GM18858 (cell line): ENCODE results near the gene LBH.

ENCODE experiments used
- ATAC-seq: cut with Tn5 transposase; IDR thresholded peaks from one replicate; pipeline ENCODE4 v1.9.1; 2021; ENCODE audit not compliant: unreplicated experiment

The LBH gene

DNA sequence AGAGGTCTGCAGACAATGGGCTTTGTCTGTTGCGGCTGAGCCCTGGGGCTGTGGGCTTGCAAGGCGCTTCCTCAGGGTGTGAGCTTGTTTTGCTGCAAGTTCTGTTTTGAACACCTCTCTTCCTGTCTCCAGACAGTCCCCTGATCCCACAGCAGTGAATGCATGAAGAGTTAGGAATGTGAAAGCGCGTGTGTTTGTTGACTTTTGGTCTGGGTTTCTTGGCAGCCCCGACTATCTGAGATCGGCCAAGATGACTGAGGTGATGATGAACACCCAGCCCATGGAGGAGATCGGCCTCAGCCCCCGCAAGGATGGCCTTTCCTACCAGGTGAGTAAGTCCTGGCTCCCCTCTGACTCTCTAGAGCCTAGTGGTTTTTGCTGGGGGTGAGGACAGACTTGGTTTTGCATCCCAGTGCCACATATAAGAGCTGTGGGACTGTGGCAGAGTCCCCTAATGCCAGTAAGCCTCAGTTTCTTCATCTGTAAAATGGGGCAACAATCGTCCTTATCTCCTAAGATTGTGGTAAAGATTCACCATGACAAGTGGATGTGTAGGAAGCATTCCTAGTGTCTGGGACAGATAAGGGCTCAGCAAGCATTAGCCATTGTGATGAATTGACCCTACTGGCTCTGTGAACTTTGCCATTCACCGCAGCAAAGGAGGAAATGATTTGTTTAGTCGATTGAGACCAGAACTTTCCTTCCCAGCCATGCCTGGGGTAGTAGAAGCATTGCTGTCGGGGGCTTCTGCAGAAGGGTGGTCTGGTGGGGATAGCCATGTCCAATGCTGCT lies 3.0 kb downstream of the LBH start:
- no peak for ATAC-seq

DNA sequence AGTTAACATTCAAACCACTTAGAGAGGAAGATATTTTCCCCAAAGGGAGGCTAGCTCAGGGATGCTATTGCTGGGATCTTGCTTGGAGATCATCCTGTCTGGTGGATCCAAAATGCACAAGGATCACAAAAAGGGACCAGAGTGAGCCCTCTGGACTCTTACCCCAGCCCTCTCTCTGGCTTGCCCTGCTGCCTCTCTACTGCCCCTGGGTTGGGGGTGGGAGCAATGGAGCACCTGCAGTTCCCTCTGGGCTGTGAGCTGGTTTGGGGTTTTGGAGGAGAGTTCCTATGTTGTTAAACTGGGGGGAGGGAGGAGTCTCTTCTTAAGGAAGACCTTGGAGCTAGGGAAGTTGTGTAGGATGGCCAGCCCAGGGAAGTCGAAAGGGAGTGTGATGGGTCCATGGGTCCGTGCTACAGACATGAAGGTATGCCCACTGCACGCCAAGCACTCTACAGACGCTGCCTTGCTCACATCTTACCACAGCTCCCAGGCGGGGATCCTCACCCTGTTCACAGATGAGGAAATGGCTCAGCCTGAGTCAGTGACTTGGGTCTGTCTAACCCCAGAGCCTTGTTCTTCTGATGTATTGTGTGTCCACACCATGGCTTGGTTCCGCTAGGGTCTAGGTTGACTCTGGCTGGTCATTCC lies 3.8 kb downstream of the LBH start:
- no peak for ATAC-seq

DNA sequence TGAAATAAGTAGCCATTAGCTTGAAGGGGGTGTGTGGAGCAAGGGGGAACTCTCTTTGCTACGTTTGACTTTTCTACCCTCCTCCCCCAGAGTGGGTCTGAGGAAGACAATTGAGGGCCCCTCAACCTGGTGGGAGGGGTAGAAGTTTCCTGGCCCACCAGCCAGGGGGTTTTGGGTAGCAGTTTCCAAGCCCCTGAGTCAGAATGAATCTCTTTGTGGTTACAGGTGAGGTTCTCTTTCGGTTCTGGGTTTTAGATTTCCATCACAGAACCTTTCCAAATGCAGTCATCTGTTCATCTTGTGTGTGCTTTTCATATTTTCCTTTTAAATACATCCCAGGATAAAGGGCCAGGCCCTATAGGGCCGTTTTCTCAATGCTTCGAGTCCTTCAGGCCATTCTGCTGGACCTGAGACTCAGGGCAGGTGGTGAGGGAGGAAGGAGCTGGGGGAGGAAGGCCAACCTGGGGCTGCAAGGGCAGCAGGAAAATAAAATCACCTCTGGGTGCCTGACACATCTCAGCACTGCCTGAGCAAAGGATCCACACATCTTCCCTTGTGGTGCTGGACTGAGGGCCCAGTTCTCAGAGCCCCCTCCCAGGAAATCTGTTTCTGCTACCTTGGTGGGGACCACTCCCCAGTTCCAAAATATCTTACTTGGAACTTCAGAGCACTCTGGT lies 4.7 kb downstream of the LBH start:
- ATAC-seq: no peak

DNA sequence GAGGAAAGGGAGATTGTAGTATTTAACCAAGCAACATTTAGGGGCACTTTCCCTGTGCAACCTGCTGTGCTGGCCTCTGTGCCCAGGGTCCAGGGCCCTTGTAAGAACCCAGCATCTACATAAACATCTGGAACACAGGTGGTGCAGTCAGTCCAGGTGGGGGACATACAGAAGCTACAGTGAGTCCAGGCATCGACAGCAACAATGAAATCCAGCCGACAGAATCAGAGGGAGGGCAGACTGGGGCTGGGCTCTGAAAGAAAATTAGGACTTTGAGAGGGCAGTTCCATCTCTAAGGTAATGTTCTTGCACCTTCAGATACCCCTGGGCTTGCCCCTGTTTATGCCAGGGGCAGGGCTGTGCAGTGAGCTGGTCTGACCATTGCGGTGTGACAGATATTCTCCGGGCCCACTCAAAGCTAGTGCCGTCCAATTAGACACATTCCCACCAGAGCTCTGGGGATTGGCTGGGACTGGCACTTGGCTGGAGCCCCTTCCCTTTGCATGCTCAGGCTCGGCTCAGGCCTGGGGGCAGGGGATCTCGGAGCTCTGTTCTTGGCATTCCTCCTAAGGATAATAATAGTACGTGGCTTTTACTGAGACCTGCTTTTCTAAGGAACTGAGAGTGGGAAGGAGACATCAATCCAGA lies 5.4 kb downstream of the LBH start:
- ATAC-seq: no peak

DNA sequence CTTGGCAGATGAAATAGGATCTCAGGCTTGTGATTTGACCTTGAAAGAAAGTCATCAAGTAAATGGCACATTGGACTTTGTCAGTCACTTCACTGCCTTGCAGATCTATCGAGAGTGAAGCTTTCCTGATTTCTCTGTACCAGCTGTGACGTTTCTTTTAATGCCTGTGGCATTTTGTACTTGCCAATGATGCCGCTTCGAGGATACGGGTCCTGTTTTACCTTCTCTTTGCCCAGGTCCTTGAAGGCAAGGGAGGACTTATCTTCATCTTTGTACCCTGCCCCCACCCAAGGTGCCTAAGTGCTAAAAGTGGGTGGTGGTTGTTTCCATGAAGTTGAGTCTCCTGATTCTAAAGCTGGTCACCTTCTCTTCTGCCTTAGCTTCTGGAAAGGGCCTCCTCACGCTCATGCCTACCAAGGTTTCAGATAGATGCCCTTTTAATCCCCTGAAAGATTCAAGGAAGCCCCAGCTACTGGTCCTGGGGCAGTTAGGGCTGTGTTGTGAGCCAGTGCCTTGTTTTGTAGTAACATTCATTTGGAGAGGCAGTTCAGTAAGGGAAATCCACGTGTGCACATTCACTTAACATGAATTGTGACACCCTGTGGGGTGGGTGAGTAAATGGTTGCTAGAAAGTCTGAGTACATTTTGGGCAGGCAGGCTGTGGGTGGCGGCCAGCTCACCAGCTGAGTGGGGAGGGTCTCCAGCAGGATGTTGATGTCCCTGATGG lies 6.1 kb downstream of the LBH start:
- ATAC-seq: no peak

DNA sequence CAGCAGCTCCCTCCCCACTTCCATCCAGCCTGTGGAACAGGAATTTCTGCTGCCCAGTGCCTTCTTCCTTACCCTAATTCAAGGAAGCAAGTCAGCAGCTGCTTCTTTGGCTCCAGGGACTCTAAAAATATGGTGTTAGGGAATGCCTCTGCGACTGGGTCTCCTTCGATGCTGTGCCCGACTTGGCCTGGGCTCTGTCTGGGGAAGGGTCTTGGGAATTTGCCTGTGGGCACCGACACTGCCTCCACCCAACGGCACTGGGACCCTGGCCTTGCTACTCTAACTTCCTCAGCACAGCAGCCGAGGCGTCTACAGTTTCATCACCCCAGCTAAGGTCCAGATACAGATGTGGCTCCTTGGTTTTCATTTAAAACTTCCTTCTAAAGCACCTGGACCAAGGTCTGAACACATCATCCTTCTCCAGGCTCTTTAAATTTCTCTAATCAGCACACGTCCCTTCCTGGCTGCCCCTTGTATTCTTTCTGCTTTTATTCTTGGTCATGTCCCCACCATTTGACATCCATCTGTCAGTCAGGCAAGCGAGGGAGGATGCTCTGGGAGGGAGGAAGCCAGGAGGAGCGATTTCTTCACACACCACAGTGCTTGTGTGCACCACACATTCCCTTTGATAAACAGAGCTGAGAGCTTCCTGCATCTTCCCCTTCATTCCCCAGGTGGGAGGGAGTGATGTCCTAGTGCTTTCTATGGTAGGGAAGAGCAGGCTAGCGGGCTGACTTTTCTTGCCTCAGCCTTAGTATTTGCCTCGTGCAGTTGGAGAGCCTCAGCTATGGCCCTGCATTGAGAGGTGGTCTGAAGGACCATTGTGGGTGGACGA lies 6.8 kb downstream of the LBH start:
- ATAC-seq: no peak

DNA sequence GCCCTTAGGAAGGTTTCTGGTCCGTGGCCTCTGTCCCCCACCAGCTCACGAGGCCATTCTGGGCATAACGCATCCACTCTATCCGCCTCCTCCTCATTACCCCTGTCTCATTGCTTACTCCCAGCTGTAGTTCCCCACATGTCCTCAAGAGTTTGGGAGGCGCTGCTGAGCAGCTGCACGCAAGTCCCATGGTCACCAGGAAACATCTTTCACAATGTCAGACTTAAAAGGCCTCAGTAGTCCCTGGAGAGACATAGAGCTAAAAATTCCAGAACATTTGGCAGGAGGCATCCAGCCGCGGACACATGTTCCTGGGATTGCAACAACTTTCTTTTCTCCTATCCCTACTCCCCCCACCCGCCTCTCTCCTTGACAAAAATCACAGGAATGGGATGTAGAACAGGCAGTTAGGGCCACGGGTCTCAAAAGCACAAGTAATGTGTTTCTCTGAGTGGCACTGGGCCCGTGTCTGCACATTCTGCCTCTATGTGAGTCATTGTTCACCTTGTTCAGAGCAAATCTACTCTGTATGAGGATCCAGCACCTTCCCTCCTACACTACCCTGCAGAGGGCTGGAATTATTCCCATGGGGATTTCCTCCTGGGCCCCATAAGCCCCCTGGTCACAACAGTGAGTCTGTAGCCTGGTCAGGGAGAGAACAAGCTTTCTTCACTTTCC lies 8.1 kb downstream of the LBH start:
- ATAC-seq: no peak

DNA sequence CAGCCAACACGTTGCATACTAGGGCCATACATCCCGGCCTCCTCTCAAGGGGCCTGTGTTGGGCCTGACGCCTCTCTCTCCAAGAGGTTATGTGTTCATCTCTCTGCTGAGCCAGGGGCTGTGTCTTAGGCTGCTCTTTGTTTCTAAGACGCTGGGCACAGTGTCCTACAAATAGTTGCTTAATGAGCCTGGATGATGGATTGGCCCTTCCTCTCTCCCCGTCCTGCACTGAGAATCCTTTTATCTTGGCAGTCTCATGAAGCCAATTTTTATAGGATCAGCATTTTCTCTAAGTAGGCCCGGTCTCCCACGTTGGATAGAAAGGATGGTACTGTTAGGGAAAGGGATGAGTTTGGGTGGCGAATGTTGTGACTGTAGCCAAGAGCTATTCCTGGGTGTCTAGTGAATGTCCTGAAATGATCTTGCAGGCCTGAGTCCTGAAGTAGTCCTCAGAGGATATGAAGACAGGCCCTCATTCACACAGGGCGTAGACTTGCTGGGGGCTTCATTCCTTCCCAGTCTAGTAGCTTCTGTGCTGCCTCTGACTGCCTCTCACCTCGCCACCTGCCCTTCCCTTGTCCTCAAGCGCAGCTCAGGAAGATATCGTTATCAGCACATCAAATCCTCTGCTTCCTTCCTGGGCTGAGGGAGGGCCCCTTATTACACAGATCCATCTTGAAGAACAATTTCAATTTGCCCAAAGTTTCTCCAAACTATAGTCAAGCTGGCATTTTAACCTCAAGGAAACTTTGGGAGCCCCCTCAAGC lies 8.8 kb downstream of the LBH start:
- no peak for ATAC-seq

DNA sequence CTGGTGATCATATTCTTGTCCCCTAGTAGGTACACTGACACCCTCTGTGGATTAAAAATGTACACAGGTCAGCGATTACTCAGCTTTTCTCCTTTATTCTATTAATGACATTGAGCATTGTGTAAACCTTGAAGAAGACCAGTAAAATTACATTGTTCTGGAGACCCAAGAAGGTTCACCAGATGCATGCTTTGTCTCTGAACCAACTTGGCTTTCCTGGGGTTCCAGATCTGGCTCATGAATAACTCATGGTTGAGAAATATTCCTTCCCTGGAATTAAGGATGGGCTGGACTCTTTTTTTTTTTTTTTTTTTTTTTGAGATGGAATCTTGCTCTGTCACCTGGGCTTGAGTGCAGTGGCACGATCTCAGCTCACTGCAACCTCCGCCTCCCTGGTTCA lies 11.9 kb downstream of the LBH start:
- no peak for ATAC-seq

DNA sequence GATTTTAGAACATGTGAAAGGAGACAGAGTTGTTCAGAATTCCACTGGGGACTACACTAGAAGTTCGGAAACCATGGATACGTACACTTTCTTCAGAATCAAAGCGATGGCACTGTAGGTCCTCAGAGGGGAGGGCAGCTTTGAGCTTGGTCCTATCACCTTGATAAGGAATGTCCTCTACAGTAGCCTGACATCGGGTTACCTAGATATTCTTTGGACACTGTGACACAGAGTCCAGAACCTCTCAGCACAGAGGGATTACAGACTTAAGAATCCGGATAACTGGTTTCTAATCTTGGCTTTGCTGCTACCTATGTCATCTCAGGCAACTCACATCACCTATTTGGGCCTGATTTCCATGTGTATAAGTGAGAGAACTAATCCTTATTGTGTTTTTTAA lies 14.0 kb downstream of the LBH start:
- no peak for ATAC-seq

DNA sequence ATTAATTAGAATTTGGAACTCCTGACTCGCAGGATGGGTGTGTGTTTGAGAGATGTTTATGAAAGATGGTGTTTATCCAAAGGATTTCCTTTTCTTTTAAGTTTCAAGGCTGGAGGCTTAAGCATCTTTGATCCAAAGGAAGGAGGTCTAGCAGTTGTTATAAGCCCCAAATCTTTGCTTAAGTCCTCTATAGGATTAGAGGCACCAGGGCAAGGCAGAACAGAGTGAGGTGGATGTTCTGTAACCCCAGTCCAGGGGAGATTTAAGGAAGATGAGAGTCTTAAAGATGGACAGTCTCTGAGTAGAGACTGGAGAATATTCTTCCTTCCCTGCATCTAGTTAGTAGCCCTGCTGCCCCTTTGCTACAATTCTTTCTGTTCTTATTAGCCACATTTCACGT lies 17.5 kb downstream of the LBH start:
- ATAC-seq: no peak

DNA sequence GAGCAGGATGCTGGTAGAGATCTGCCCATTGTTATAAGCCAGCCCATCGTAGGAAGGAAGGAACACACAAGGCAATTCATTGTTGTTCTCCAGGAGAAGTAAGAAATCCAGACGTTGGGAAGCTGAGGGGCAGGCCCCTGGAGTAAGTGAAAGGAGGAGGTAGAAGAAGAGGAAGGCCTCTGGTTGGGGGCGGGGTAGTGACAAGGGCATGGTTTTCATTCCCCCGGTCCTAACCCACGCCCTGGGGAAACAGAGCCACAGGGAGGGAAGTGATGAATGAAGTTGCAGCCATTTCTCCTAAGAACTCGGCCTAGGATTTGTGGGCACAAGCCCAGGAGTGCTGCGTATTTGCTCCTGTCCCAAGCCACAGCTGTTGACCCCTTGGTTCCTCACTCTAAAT lies 18.0 kb downstream of the LBH start:
- ATAC-seq: no peak

DNA sequence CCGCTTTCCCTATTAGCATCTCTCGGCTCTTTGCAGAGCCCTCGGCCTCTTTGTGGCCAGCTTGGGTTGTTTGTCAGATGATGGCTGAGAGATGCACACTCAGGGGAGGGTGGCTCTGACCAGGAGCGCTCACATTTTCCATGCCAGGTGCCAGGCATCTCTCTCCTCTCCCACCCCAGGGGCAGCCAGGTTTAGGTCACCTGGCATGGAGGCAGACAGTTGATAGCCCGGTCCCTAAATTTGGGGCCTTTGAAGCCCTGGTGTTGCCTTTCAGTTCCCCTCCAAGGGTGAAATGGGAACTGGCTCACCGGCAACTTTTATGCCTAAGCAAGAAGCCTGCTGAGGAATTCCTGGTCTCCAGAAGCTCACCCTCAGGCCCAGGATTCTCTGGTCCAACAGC lies 19.1 kb downstream of the LBH start:
- no peak for ATAC-seq

DNA sequence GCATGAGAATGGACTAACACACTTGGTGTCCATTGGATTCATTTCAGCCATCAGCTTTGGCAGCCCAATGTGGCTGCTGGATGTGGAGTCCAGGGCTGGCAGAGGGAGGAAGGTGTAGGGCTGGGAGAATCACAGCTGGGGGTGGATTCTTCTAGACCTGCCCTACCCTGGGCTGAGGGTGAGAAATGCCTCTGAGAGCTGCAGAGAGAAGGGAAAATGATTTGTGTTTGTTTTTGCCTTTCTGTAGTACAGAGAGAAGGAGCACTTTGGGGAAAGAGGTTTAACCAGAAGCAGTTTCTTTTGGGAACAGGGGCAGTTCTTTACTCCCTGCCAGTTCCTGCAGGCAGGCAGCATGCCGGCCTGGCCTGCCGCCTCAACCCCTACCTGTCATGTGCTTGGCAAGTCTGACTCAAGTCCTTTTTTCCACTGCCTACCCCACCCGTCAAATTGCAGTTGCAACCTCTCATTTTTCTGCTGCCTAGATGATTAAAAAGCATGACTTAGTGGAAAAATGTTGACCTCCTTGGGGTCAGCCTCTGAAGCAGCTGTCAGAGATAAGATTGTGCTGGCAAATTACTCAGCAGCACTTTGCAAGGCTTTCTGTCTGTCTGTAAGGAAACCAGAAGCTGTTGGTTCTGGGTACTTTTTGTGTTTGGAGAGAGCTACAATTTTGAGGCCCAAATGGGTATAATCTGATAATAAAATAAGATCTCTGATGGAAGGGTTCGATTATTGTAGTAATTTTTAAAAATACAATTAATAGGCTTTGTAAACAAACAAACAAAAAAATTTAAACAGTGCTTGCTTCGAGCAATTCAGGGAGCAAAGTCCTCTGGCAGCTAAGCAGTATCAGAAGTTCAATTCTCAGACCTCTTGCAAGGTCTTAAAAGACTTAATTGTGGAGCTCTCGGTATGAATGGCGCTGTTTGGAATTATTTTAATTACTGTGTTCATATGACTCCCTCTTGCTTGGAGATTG lies 21.7 kb downstream of the LBH start:
- ATAC-seq: no peak

DNA sequence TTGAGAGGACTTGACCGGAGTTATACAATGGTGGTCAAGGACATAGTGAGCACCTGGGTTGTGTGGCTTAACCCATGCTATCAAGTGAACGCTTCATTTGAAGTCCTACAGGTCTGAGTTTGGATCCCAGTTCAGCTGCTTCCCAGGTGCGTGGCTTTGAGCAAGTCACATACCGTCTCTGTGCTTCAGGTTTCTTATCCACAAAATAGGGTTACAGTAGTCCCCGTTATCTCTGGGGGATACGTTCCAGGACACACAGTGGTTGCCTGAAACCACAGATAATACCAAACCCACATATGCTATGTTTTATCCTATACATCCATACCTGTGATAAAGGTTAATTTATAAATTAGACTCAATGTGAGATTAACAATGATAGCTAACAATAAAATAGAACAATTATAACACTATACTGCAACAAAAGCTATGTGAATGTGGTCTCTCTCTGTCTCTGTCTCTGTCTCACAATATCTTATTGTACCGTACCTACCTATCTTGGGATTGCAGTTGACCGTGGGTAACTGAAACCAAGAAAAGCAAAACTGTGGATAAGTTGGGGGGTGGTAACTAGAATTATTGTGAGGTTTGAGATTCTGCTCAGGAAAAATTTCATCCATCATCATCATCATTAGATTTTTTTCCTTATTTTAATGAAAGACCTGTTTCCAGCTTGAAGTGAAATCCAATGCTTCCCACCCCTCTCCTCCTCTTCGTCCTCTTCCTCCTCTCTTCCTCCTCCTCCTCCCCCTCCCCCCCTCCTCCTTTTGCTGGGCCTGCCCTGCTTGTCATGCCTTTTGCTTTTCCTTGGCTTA lies 22.7 kb downstream of the LBH start:
- ATAC-seq: no peak

DNA sequence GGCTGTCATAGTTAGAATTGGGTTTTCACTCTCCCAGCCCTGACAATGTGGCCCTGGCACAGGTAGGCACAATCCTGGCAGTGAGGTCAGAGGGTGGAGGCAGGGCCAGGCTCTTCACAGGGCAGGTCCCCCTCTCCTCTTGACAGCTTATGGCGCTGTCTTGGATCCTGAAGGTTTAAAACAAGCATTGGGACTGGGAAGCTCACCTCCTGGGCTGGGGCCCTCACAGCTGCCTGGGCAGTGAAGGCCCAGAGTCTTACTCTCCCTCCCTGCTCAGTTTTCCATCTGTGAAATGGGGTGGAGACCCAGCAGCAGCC lies 23.3 kb downstream of the LBH start:
- no peak for ATAC-seq

DNA sequence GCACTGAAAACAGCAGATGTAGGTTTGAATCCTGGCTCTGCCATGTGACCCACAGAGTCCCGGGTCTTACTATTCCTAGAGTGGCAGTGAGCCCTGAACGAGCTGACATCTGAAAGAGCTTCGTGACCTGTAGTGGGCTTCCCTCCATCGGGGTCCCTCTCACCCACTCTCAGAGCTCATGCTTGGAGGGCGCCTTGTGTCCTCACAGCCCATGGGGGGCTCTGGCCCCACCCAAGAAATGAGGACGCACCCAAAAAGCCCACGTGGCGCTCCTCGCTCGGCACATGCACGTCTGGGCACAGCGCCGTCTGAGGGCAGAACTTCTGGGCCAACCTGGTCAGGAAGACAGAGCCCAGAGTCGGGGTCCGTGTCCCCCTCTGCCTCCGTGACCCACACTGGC lies 23.7 kb downstream of the LBH start:
- no peak for ATAC-seq
